OCI-LY1 (cell line): ENCODE measurements around the gene PRCD.

Experiments used
- H2AFZ ChIP-seq: fragments of 200-600 bp; sonication (generic), shearing (Covaris generic); 2 replicates; pipeline ENCODE4 v1.6.0; 2014; ENCODE audit warnings: antibody characterized with exemption, mild to moderate bottlenecking, low read length
- H3F3A ChIP-seq: fragments of 200-600 bp; sonication (generic), shearing (Covaris generic); 2 replicates; pipeline ENCODE4 v1.6.0; 2014; ENCODE audit warnings: mild to moderate bottlenecking, antibody characterized with exemption, low read length, moderate library complexity; ENCODE audit not compliant: insufficient read depth
- H3K27ac ChIP-seq: fragments of 200-600 bp; sonication (generic); 2 replicates; pipeline ENCODE4 v1.5.1; 2014; ENCODE audit warnings: low read length, mixed run types, mild to moderate bottlenecking, low read depth; ENCODE audit not compliant: poor library complexity, severe bottlenecking
- H3K27me3 ChIP-seq: fragments of 200-600 bp; sonication (generic); 2 replicates; pipeline ENCODE4 v1.6.0; 2014; ENCODE audit warnings: antibody characterized with exemption, mild to moderate bottlenecking, low read length, moderate library complexity; ENCODE audit not compliant: insufficient read depth
- H3K36me3 ChIP-seq: fragments of 200-600 bp; sonication (generic); 2 replicates; pipeline ENCODE4 v1.6.1; 2014; ENCODE audit warnings: mild to moderate bottlenecking, antibody characterized with exemption, low read length, moderate library complexity, mixed read lengths; ENCODE audit not compliant: insufficient read depth
- H3K4me1 ChIP-seq: fragments of 200-600 bp; sonication (generic); 2 replicates; pipeline ENCODE4 v1.5.1; 2014; ENCODE audit warnings: mild to moderate bottlenecking, low read length, moderate library complexity; ENCODE audit not compliant: insufficient read depth, severe bottlenecking
- H3K4me2 ChIP-seq: fragments of 200-600 bp; sonication (generic), shearing (Covaris generic); 2 replicates; pipeline ENCODE4 v1.6.1; 2014; ENCODE audit warnings: low read length
- H3K4me3 ChIP-seq: fragments of 200-600 bp; sonication (generic); 2 replicates; pipeline ENCODE4 v1.5.1; 2014; ENCODE audit warnings: low read length, low read depth, mild to moderate bottlenecking, mixed read lengths; ENCODE audit not compliant: poor library complexity, severe bottlenecking
- H3K79me2 ChIP-seq: fragments of 200-600 bp; shearing (Covaris generic); 2 replicates; pipeline ENCODE4 v1.6.1; 2016; ENCODE audit warnings: mixed run types, low read length, mixed read lengths; ENCODE audit not compliant: insufficient read depth
- H3K9ac ChIP-seq: fragments of 200-600 bp; sonication (generic), shearing (Covaris generic); 2 replicates; pipeline ENCODE4 v1.6.1; 2014; ENCODE audit warnings: mild to moderate bottlenecking, low read length, mixed read lengths
- H3K9me2 ChIP-seq: fragments of 200-600 bp; sonication (generic), shearing (Covaris generic); 2 replicates; pipeline ENCODE4 v1.6.1; 2014; ENCODE audit warnings: low read depth, mild to moderate bottlenecking, low read length, mixed read lengths
- H3K9me3 ChIP-seq: fragments of 200-600 bp; shearing (Covaris generic); 2 replicates; pipeline ENCODE4 v1.6.1; 2014; ENCODE audit warnings: low read length, mixed read lengths
- H4K20me1 ChIP-seq: fragments of 200-600 bp; sonication (generic), shearing (Covaris generic); 2 replicates; pipeline ENCODE4 v1.6.0; 2016; ENCODE audit warnings: mild to moderate bottlenecking, low read length; ENCODE audit not compliant: insufficient read depth
- CTCF ChIP-seq: fragments of 200-600 bp; sonication (generic), shearing (Covaris generic); IDR thresholded peaks from 2 replicates; pipeline ENCODE4 v1.5.1; 2017; ENCODE audit warnings: mild to moderate bottlenecking, antibody characterized with exemption, low read length, moderate library complexity, mixed read lengths
- EZH2 ChIP-seq: fragments of 200-600 bp; sonication (generic), shearing (Covaris generic); IDR thresholded peaks from 2 replicates; pipeline ENCODE4 v1.8.0; 2017; ENCODE audit warnings: borderline replicate concordance, mixed run types, mild to moderate bottlenecking, antibody characterized with exemption, low read length, moderate library complexity, mixed read lengths

The PRCD gene

GRCh38 chr17:76530095-76530723 is 9.6 kb upstream of the PRCD start:
- peak overlapping the region; percentile 23 for H3K27ac ChIP-seq
- H3K4me1 ChIP-seq, result peaks cover 44% of the 10 kb centered on the region
- H3K27me3 ChIP-seq, result peaks cover under 1% of the 10 kb centered on the region; the same call in 1 of the 2 replicates
- no peak for TF ChIP-seq CTCF
- no peaks in the 10 kb centered on the region for H3F3A ChIP-seq
- peak overlapping the region; percentile 28; the same call in 1 of the 2 replicates for H3K9ac ChIP-seq
- no peaks in the 10 kb centered on the region for H3K79me2 ChIP-seq
- H3K9me2 ChIP-seq, result no peaks in the 10 kb centered on the region
- H3K4me3 ChIP-seq, result peak overlapping the region; percentile 13
- H3K4me2 ChIP-seq, result peak overlapping the region; percentile 49; the same call in 1 of the 2 replicates
- no peaks in the 10 kb centered on the region for H3K9me3 ChIP-seq
- no peaks in the 10 kb centered on the region for H4K20me1 ChIP-seq
- peak overlapping the region; percentile 97 for H2AFZ ChIP-seq
- no peaks in the 10 kb centered on the region for H3K36me3 ChIP-seq

GRCh38 chr17:76530811-76531485 is 8.9 kb upstream of the PRCD start:
- H3K9me3 ChIP-seq, result no peaks in the 10 kb centered on the region
- TF ChIP-seq CTCF (no peak), EZH2 (no peak)
- H3K79me2 ChIP-seq, result no peaks in the 10 kb centered on the region
- no peaks in the 10 kb centered on the region for H3K36me3 ChIP-seq
- no peaks in the 10 kb centered on the region; the same call in 1 of the 2 replicates for H3K27me3 ChIP-seq
- H3K27ac ChIP-seq, result peak overlapping the region; percentile 23
- H4K20me1 ChIP-seq, result no peaks in the 10 kb centered on the region
- H3K4me2 ChIP-seq, result peak overlapping the region; percentile 49
- peak overlapping the region; percentile 28; the same call in 1 of the 2 replicates for H3K9ac ChIP-seq
- peak overlapping the region; percentile 97 for H2AFZ ChIP-seq
- no peaks in the 10 kb centered on the region for H3K9me2 ChIP-seq
- no peaks in the 10 kb centered on the region for H3F3A ChIP-seq
- peaks cover 44% of the 10 kb centered on the region for H3K4me1 ChIP-seq
- H3K4me3 ChIP-seq, result peak overlapping the region; percentile 13

- no peaks in the 10 kb centered on the region for H4K20me1 ChIP-seq
- H3K4me3 ChIP-seq, result no peak overlapping the region
- H3K9ac ChIP-seq, result no peak overlapping the region; the same call in 1 of the 2 replicates
- H3K9me2 ChIP-seq, result no peaks in the 10 kb centered on the region
- no peaks in the 10 kb centered on the region; the same call in 1 of the 2 replicates for H3K27me3 ChIP-seq
- H3K79me2 ChIP-seq, result no peaks in the 10 kb centered on the region
- H2AFZ ChIP-seq, result no peak overlapping the region
- H3K9me3 ChIP-seq, result no peaks in the 10 kb centered on the region
- H3K36me3 ChIP-seq, result no peaks in the 10 kb centered on the region
- peaks cover 44% of the 10 kb centered on the region for H3K4me1 ChIP-seq
- H3F3A ChIP-seq, result no peaks in the 10 kb centered on the region
- no peak for TF ChIP-seq CTCF
- no peak for TF ChIP-seq EZH2
- peak overlapping the region; percentile 49; the same call in 1 of the 2 replicates for H3K4me2 ChIP-seq
- H3K27ac ChIP-seq, result no peak overlapping the region
These were observed 8.3 kb upstream of the PRCD start for GRCh38 chr17:76531486-76532038.
